OCI-LY7 (cell line): ENCODE results near the gene SNRPA1. TPM values are rescaled to one million over a fixed set of nuclear protein-coding genes. Genes with fewer than 3 reads are reported as not detected.

Experiments
- BruUV-seq: library from RNA; stranded (reverse); fragments of 400-500 nt; replicated peaks from 2 replicates; lab custom pipeline; 2021; lab: Mats Ljungman, UMichigan
- CTCF ChIA-PET: fragments of 300-600 bp; sonication (Branson Sonifier 250); formaldehyde crosslinking; loops from one replicate; lab custom pipeline; 2022; ENCODE audit warnings: antibody characterized with exemption; ENCODE audit not compliant: unreplicated experiment; lab: Charles Lee
- POLR2A ChIA-PET: fragments of 300-600 bp; sonication (Branson Sonifier 250); formaldehyde crosslinking; loops from one replicate; lab custom pipeline; 2022; ENCODE audit warnings: antibody characterized with exemption; lab: Charles Lee
- DNase-seq: peaks from one replicate; pipeline ENCODE4 v3.0.0-alpha.2; 2015; ENCODE audit warnings: low spot score
- H2AFZ ChIP-seq: fragments of 200-600 bp; sonication (generic), shearing (Covaris generic); 2 replicates; pipeline ENCODE4 v1.6.1; 2014; ENCODE audit warnings: mild to moderate bottlenecking, antibody characterized with exemption, low read length, moderate library complexity
- H3K27ac ChIP-seq: fragments of 200-600 bp; sonication (generic); 2 replicates; pipeline ENCODE4 v1.5.1; 2014; ENCODE audit warnings: mixed run types, low read depth, mild to moderate bottlenecking, moderate library complexity, low read length, inconsistent platforms; ENCODE audit not compliant: poor library complexity, severe bottlenecking
- H3K36me3 ChIP-seq: fragments of 200-600 bp; sonication (generic); 2 replicates; pipeline ENCODE4 v1.6.1; 2014; ENCODE audit warnings: mild to moderate bottlenecking, antibody characterized with exemption, low read length, moderate library complexity, mixed read lengths; ENCODE audit not compliant: insufficient read depth
- H3K4me1 ChIP-seq: fragments of 200-600 bp; sonication (generic); 2 replicates; pipeline ENCODE4 v1.5.1; 2014; ENCODE audit warnings: mild to moderate bottlenecking, low read length; ENCODE audit not compliant: insufficient read depth, poor library complexity, severe bottlenecking
- H3K4me2 ChIP-seq: fragments of 200-600 bp; sonication (generic); 2 replicates; pipeline ENCODE4 v1.6.1; 2014; ENCODE audit warnings: mild to moderate bottlenecking, low read length
- H3K4me3 ChIP-seq: fragments of 200-600 bp; sonication (generic); 2 replicates; pipeline ENCODE4 v1.5.1; 2014; ENCODE audit warnings: mild to moderate bottlenecking, low read depth, low read length; ENCODE audit not compliant: poor library complexity, severe bottlenecking
- H3K79me2 ChIP-seq: fragments of 200-600 bp; sonication (generic); 2 replicates; pipeline ENCODE4 v1.6.1; 2016; ENCODE audit warnings: low read depth, mild to moderate bottlenecking, low read length, moderate library complexity, mixed read lengths; ENCODE audit not compliant: insufficient read depth
- H3K9me2 ChIP-seq: fragments of 200-600 bp; sonication (generic); 2 replicates; pipeline ENCODE4 v1.6.1; 2016; ENCODE audit warnings: mild to moderate bottlenecking, low read length, mixed read lengths; ENCODE audit not compliant: insufficient read depth
- H3K9me3 ChIP-seq: fragments of 200-600 bp; sonication (generic); 2 replicates; pipeline ENCODE4 v1.6.1; 2014; ENCODE audit warnings: mild to moderate bottlenecking, mixed run types, low read length, mixed read lengths
- H4K20me1 ChIP-seq: fragments of 200-600 bp; sonication (generic); 2 replicates; pipeline ENCODE4 v1.6.1; 2014; ENCODE audit warnings: mild to moderate bottlenecking, antibody characterized with exemption, low read length, moderate library complexity, mixed read lengths; ENCODE audit not compliant: insufficient read depth
- EZH2phosphoT487 ChIP-seq: fragments of 200-600 bp; sonication (generic); IDR thresholded peaks from 2 replicates; pipeline ENCODE4 v1.6.1; 2018; ENCODE audit warnings: low read depth, borderline replicate concordance, mild to moderate bottlenecking, mixed run types, antibody characterized with exemption, low read length, moderate library complexity, mixed read lengths
- intact Hi-C: fragments of 100-400 bp; cut with micrococcal nuclease; formaldehyde crosslinking; loops from one replicate; pipeline ENCODE4 v1.10.0; 2022; ENCODE audit not compliant: unreplicated experiment
- total RNA-seq, 2 experiments: library from RNA; depleted of rRNA in 1 of 2; stranded (reverse); fragments of >200 nt in 1 of 2; shearing (Covaris generic) in 1 of 2; gene quantifications; 2 replicates each; pipeline ENCODE4 v1.2.3, GENCODE V29; 2014 to 2022
- TF ChIP-seq, protein P1 (sequence below): fragments of 200-600 bp; sonication (generic); conservative IDR thresholded peaks from 2 replicates; pipeline ENCODE4 v1.5.1; 2014; ENCODE audit warnings: mild to moderate bottlenecking, antibody characterized with exemption, low read length, moderate library complexity, mixed read lengths

SNRPA1 gene
- total RNA-seq, 2 experiments from 2014 or later = 54.3 to 176 TPM

DNA sequence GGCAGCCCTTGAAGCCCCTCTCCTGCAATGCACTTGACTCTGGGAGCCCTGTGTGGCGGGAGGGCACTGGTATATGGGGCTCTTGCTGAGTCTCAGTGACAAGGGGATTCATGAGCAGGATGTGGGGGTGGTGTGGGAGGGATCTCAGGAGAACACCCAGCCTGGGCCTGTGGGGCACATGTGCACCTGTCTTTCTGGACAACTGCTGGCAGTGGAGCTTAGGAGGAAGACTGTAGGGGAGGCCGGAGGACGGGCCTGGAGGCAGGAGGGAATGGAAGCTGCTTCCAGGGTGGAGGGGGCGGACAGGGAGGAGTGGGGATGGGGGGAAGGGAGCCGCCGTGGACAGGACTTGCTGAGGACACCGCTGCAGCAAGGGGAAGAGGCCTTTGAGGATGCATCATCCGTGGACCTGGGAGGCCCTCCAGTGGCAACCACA is 10.8 kb upstream of the SNRPA1 start:
- DNase-seq = no peak
- BruUV-seq = no TSS peak
- H2AFZ ChIP-seq = no peak overlapping the region
- H3K27ac ChIP-seq = no peak overlapping the region
- no peaks in the 10 kb centered on the region for H3K9me2 ChIP-seq
- TF ChIP-seq, protein P1, sequence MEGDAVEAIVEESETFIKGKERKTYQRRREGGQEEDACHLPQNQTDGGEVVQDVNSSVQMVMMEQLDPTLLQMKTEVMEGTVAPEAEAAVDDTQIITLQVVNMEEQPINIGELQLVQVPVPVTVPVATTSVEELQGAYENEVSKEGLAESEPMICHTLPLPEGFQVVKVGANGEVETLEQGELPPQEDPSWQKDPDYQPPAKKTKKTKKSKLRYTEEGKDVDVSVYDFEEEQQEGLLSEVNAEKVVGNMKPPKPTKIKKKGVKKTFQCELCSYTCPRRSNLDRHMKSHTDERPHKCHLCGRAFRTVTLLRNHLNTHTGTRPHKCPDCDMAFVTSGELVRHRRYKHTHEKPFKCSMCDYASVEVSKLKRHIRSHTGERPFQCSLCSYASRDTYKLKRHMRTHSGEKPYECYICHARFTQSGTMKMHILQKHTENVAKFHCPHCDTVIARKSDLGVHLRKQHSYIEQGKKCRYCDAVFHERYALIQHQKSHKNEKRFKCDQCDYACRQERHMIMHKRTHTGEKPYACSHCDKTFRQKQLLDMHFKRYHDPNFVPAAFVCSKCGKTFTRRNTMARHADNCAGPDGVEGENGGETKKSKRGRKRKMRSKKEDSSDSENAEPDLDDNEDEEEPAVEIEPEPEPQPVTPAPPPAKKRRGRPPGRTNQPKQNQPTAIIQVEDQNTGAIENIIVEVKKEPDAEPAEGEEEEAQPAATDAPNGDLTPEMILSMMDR = no peak
- no peak for TF ChIP-seq EZH2phosphoT487
- H3K36me3 ChIP-seq = no peaks in the 10 kb centered on the region
- no peaks in the 10 kb centered on the region for H4K20me1 ChIP-seq
- no peak overlapping the region for H3K4me2 ChIP-seq
- CTCF ChIA-PET = no interaction called here
- peaks cover 7% of the 10 kb centered on the region for H3K4me1 ChIP-seq
- no peaks in the 10 kb centered on the region for H3K79me2 ChIP-seq
- intact Hi-C loops = loop anchor here (10.0 kb wide), 1 partner anchor 199 kb away; no protein-coding TSS in a partner anchor
- POLR2A ChIA-PET = interaction anchor here (0.6 kb wide), 1 partner anchor 246 kb away, joined by 4 read pairs; no protein-coding TSS in a partner anchor
- no peak overlapping the region for H3K4me3 ChIP-seq
- H3K9me3 ChIP-seq = no peaks in the 10 kb centered on the region

DNA sequence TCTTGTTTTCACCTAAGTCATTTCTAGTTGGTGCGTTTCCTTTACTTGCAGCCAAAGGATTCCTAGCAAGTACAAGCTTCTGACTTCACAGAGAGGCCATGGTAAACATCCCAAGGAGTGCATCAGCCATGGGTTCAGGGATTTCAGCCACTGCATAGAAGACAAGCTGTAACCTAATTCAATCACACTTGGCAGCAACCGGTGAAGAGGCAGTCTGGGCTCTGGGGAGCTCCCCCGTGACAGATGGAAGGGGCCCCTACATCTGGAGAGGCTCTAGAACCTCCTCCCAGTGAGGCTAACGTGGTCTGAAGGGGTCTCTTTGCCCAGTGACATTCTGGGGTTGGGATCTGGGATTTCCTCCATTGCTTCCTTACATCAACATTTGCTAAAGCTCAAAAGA is 8.4 kb upstream of the SNRPA1 start:
- no peaks in the 10 kb centered on the region for H3K9me3 ChIP-seq
- no peaks in the 10 kb centered on the region for H3K36me3 ChIP-seq
- DNase-seq = no peak
- ChIA-PET CTCF (interaction anchor here (0.6 to 1.0 kb wide), 2 partner anchors 351 to 1313 kb away, joined by 3 to 5 read pairs; no protein-coding TSS in a partner anchor), POLR2A (interaction anchor here (0.7 kb wide), 1 partner anchor 357 kb away, joined by 3 read pairs; no protein-coding TSS in a partner anchor)
- no peaks in the 10 kb centered on the region for H3K79me2 ChIP-seq
- H3K4me3 ChIP-seq = no peak overlapping the region
- H3K4me2 ChIP-seq = no peak overlapping the region
- no peak overlapping the region for H2AFZ ChIP-seq
- TF ChIP-seq, protein P1 = no peak
- no peak for TF ChIP-seq EZH2phosphoT487
- no TSS peak for BruUV-seq
- H3K27ac ChIP-seq = no peak overlapping the region
- H3K4me1 ChIP-seq = peaks cover 7% of the 10 kb centered on the region
- no peaks in the 10 kb centered on the region for H3K9me2 ChIP-seq
- intact Hi-C loops = loop anchor here (10.0 kb wide), 1 partner anchor 201 kb away; no protein-coding TSS in a partner anchor
- no peaks in the 10 kb centered on the region for H4K20me1 ChIP-seq
